WTC11 (cell line): Measurements from ENCODE around the gene ESRRG. TPM values are rescaled to one million over a fixed set of nuclear protein-coding genes. Genes with fewer than 3 reads are reported as not detected.

ENCODE experiments used
- ATAC-seq: fragments of 200-7000 bp; cut with Tn5 transposase; 2 replicates; pipeline ENCODE4 v1.10.0; 2021; ENCODE audit warnings: mild to moderate bottlenecking, moderate library complexity
- CTCF ChIA-PET: fragments of 300-600 bp; sonication (Branson Sonifier 250); formaldehyde crosslinking; loops from one replicate; lab custom pipeline; 2021; ENCODE audit warnings: antibody characterized with exemption; lab: Charles Lee
- POLR2A ChIA-PET: fragments of 350-600 bp; sonication (Branson Sonifier 250); formaldehyde crosslinking; loops from one replicate; lab custom pipeline; 2021; ENCODE audit warnings: antibody characterized with exemption; lab: Charles Lee
- DNase-seq: peaks from one replicate; pipeline ENCODE4 v3.0.0; 2021; ENCODE audit warnings: low spot score
- H3K27ac Mint-ChIP-seq: 2 replicates; pipeline ENCODE4 v1.8.0; 2021; ENCODE audit warnings: mixed read lengths
- H3K27me3 Mint-ChIP-seq: 2 replicates; pipeline ENCODE4 v1.8.0; 2021; ENCODE audit warnings: low read depth, mild to moderate bottlenecking, moderate library complexity, mixed read lengths
- H3K36me3 Mint-ChIP-seq: 2 replicates; pipeline ENCODE4 v1.8.0; 2021; ENCODE audit warnings: mixed read lengths
- H3K4me1 Mint-ChIP-seq: 2 replicates; pipeline ENCODE4 v1.8.0; 2022; ENCODE audit warnings: mixed read lengths
- H3K4me3 Mint-ChIP-seq: 2 replicates; pipeline ENCODE4 v1.8.0; 2021; ENCODE audit warnings: mild to moderate bottlenecking, moderate library complexity, mixed read lengths
- H3K9me3 Mint-ChIP-seq: 2 replicates; pipeline ENCODE4 v1.8.0; 2021; ENCODE audit warnings: mixed read lengths
- CBFB ChIP-seq: sonication (generic); formaldehyde crosslinking; IDR thresholded peaks from 2 replicates; pipeline ENCODE4 v1.8.1; 2022; ENCODE audit warnings: mild to moderate bottlenecking, low read depth, missing genetic modification reagents
- GABPB1 ChIP-seq: sonication (generic); formaldehyde crosslinking; IDR thresholded peaks from 2 replicates; pipeline ENCODE4 v1.8.1; 2023; ENCODE audit warnings: mild to moderate bottlenecking, missing genetic modification reagents
- NFYB ChIP-seq: sonication (generic); formaldehyde crosslinking; conservative IDR thresholded peaks from 2 replicates; pipeline ENCODE4 v1.8.0; 2022; ENCODE audit warnings: low read depth, missing genetic modification reagents
- NR2C2 ChIP-seq: sonication (generic); formaldehyde crosslinking; IDR thresholded peaks from 2 replicates; pipeline ENCODE4 v1.8.0; 2022; ENCODE audit warnings: mild to moderate bottlenecking, missing genetic modification reagents
- SOX15 ChIP-seq: fragments of 250-450 bp; sonication (Bioruptor Pico); IDR thresholded peaks from 2 replicates; pipeline ENCODE4 v1.9.0; 2021; ENCODE audit warnings: mild to moderate bottlenecking
- SP1 ChIP-seq: sonication (generic); formaldehyde crosslinking; conservative IDR thresholded peaks from 2 replicates; pipeline ENCODE4 v1.8.1; 2022; ENCODE audit warnings: missing genetic modification reagents
- ZNF263 ChIP-seq: sonication (generic); formaldehyde crosslinking; IDR thresholded peaks from 2 replicates; pipeline ENCODE4 v1.8.1; 2022; ENCODE audit warnings: low read depth, mild to moderate bottlenecking, moderate library complexity, missing genetic modification reagents
- ZNF317 ChIP-seq: sonication (generic); formaldehyde crosslinking; IDR thresholded peaks from 2 replicates; pipeline ENCODE4 v1.8.1; 2023; ENCODE audit warnings: low read depth, mild to moderate bottlenecking, moderate library complexity, missing genetic modification reagents, borderline replicate concordance
- total RNA-seq: library from RNA; stranded (reverse); gene quantifications from 3 replicates; pipeline ENCODE4 v1.2.3, GENCODE V29; 2021
- TF ChIP-seq, protein P1 (sequence below): sonication (generic); formaldehyde crosslinking; IDR thresholded peaks from 2 replicates; pipeline ENCODE4 v1.8.1; 2022; ENCODE audit warnings: missing genetic modification reagents, borderline replicate concordance
- TF ChIP-seq, protein P2 (sequence below): fragments of 200-600 bp; IDR thresholded peaks from 2 replicates; pipeline ENCODE4 v1.8.0; 2022; ENCODE audit warnings: antibody characterized with exemption
- TF ChIP-seq, protein P3 (sequence below): sonication (generic); formaldehyde crosslinking; IDR thresholded peaks from 2 replicates; pipeline ENCODE4 v1.8.0; 2022; ENCODE audit warnings: mild to moderate bottlenecking, missing genetic modification reagents
- TF ChIP-seq, protein P4 (sequence below): sonication (generic); formaldehyde crosslinking; IDR thresholded peaks from 2 replicates; pipeline ENCODE4 v1.8.0; 2022; ENCODE audit warnings: mild to moderate bottlenecking, missing genetic modification reagents
- TF ChIP-seq, protein P5 (sequence below): sonication (generic); formaldehyde crosslinking; IDR thresholded peaks from 2 replicates; pipeline ENCODE4 v1.8.1; 2022; ENCODE audit warnings: low read depth, mild to moderate bottlenecking, moderate library complexity, missing genetic modification reagents, borderline replicate concordance
- TF ChIP-seq, protein P6 (sequence below): fragments of 250-450 bp; sonication (Bioruptor Pico); IDR thresholded peaks from 2 replicates; pipeline ENCODE4 v2.1.2; 2022; ENCODE audit warnings: mild to moderate bottlenecking, moderate library complexity
- TF ChIP-seq, protein P7 (sequence below): sonication (generic); formaldehyde crosslinking; IDR thresholded peaks from 2 replicates; pipeline ENCODE4 v1.8.0; 2023; ENCODE audit warnings: missing genetic modification reagents, mild to moderate bottlenecking, borderline replicate concordance

ESRRG gene
- total RNA-seq, 1 experiment from 2014 or later = 2.3 TPM

DNA sequence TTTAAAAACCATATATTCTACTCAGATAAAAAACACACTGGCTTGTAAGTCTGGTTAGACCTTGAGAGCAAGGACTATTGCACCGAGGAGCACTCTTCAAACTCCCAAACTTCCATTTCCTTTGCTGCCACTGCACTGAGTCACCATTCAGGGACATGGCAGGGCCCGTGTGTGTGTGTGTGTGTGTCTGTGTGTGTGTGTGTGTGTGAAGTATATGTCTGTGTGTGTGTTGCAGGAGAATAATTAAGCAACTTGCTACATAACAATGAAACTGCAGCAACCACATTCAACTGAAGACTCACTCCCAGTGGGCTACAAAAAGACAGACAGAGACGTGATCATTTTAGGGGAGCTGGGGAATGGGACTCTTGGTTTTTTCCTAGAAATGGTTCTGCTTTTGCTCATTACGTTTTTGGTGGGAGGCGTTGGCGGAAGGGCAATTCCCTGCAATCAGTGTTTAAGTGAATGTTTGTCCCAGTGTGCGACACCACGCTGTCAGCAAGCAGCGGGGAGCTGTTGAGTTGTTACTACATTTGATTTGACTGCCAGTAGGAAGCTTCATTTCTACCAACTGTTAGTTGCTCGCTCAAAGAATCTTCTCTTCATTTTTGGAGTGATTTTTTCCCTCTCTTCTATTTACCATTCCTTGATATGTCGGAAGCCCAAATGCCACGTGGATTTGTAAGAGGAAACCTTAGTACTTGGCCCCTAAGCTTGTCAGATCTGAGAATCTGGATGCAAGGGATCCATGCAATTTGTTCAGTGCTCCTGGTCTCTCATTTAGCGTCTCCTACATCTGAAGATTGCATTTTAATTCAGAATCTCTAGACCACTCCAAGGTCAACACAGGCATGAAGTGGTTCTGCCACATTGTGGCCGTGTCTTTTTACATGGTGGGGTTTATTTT is 36.1 kb downstream of the ESRRG start:
- peak; percentile 76 for ATAC-seq
- CTCF ChIA-PET = interaction anchor here (0.8 to 1.6 kb wide), 3 partner anchors 25 to 647 kb away, joined by 3 to 5 read pairs (median 4); no protein-coding TSS in a partner anchor
- Mint-ChIP-seq H3K27ac (peak overlapping the region; percentile 19), H3K9me3 (no peaks in the 10 kb centered on the region), H3K27me3 (no peaks in the 10 kb centered on the region), H3K4me3 (peak overlapping the region; percentile 34), H3K4me1 (peaks cover 35% of the 10 kb centered on the region), H3K36me3 (no peaks in the 10 kb centered on the region)
- DNase-seq = peak; percentile 16
- POLR2A ChIA-PET = no interaction called here
- TF ChIP-seq, protein P1, sequence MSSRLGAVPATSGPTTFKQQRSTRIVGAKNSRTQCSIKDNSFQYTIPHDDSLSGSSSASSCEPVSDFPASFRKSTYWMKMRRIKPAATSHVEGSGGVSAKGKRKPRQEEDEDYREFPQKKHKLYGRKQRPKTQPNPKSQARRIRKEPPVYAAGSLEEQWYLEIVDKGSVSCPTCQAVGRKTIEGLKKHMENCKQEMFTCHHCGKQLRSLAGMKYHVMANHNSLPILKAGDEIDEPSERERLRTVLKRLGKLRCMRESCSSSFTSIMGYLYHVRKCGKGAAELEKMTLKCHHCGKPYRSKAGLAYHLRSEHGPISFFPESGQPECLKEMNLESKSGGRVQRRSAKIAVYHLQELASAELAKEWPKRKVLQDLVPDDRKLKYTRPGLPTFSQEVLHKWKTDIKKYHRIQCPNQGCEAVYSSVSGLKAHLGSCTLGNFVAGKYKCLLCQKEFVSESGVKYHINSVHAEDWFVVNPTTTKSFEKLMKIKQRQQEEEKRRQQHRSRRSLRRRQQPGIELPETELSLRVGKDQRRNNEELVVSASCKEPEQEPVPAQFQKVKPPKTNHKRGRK (CRISPR knock-in tag) = no peak
- TF ChIP-seq, protein P2, sequence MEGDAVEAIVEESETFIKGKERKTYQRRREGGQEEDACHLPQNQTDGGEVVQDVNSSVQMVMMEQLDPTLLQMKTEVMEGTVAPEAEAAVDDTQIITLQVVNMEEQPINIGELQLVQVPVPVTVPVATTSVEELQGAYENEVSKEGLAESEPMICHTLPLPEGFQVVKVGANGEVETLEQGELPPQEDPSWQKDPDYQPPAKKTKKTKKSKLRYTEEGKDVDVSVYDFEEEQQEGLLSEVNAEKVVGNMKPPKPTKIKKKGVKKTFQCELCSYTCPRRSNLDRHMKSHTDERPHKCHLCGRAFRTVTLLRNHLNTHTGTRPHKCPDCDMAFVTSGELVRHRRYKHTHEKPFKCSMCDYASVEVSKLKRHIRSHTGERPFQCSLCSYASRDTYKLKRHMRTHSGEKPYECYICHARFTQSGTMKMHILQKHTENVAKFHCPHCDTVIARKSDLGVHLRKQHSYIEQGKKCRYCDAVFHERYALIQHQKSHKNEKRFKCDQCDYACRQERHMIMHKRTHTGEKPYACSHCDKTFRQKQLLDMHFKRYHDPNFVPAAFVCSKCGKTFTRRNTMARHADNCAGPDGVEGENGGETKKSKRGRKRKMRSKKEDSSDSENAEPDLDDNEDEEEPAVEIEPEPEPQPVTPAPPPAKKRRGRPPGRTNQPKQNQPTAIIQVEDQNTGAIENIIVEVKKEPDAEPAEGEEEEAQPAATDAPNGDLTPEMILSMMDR = no peak
- no peak for TF ChIP-seq CBFB
- TF ChIP-seq, protein P3, sequence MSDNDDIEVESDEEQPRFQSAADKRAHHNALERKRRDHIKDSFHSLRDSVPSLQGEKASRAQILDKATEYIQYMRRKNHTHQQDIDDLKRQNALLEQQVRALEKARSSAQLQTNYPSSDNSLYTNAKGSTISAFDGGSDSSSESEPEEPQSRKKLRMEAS = 0 out of 2 replicates have a peak, but pooled peaks have one; percentile 29

DNA sequence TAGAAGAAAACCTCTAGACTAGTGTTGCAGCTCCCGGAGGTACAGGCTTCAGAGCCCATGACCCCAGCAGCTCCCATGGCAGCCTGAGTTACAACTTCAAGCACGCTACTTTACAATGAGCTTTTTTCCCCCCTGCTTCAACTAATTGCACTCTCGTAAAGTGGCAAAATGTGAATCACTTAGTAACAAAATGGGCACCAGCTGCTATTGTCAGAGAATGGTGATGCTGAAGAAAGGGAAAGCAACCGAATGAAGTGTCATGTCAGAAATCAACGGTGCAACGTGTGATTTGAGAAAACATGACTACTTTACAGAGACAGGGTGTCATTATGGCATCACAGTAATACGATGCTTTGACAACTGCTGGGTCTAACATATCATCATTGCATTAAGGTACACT is 40.5 kb downstream of the ESRRG start:
- CTCF ChIA-PET = interaction anchor here (0.6 kb wide), 1 partner anchor 19 kb away, joined by 3 read pairs; no protein-coding TSS in a partner anchor
- no peak overlapping the region for H3K4me3 Mint-ChIP-seq
- ATAC-seq = no peak
- peaks cover 26% of the 10 kb centered on the region for H3K4me1 Mint-ChIP-seq
- no peaks in the 10 kb centered on the region for H3K9me3 Mint-ChIP-seq
- POLR2A ChIA-PET = interaction anchor here (0.6 to 0.7 kb wide), 2 partner anchors 216 to 472 kb away, joined by 3 read pairs; no protein-coding TSS in a partner anchor
- no peak for DNase-seq
- no peak overlapping the region for H3K27ac Mint-ChIP-seq
- no peaks in the 10 kb centered on the region for H3K27me3 Mint-ChIP-seq
- H3K36me3 Mint-ChIP-seq = no peaks in the 10 kb centered on the region
- TF ChIP-seq, protein P3 = no peak
- TF ChIP-seq NR2C2 (CRISPR knock-in tag) (no peak), ZNF263 (CRISPR knock-in tag) (no peak), CBFB (no peak), SP1 (no peak), NFYB (CRISPR knock-in tag) (no peak), ZNF317 (CRISPR knock-in tag) (no peak), GABPB1 (CRISPR knock-in tag) (no peak), SOX15 (CRISPR knock-in tag) (no peak)
- TF ChIP-seq, protein P4, sequence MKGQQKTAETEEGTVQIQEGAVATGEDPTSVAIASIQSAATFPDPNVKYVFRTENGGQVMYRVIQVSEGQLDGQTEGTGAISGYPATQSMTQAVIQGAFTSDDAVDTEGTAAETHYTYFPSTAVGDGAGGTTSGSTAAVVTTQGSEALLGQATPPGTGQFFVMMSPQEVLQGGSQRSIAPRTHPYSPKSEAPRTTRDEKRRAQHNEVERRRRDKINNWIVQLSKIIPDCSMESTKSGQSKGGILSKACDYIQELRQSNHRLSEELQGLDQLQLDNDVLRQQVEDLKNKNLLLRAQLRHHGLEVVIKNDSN (CRISPR knock-in tag) = no peak
- TF ChIP-seq, protein P5, sequence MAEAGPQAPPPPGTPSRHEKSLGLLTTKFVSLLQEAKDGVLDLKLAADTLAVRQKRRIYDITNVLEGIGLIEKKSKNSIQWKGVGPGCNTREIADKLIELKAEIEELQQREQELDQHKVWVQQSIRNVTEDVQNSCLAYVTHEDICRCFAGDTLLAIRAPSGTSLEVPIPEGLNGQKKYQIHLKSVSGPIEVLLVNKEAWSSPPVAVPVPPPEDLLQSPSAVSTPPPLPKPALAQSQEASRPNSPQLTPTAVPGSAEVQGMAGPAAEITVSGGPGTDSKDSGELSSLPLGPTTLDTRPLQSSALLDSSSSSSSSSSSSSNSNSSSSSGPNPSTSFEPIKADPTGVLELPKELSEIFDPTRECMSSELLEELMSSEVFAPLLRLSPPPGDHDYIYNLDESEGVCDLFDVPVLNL (CRISPR knock-in tag) = no peak
- TF ChIP-seq, protein P6, sequence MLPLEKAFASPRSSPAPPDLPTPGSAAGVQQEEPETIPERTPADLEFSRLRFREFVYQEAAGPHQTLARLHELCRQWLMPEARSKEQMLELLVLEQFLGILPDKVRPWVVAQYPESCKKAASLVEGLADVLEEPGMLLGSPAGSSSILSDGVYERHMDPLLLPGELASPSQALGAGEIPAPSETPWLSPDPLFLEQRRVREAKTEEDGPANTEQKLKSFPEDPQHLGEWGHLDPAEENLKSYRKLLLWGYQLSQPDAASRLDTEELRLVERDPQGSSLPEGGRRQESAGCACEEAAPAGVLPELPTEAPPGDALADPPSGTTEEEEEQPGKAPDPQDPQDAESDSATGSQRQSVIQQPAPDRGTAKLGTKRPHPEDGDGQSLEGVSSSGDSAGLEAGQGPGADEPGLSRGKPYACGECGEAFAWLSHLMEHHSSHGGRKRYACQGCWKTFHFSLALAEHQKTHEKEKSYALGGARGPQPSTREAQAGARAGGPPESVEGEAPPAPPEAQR = no peak
- TF ChIP-seq, protein P2 = no peak
- TF ChIP-seq, protein P7, sequence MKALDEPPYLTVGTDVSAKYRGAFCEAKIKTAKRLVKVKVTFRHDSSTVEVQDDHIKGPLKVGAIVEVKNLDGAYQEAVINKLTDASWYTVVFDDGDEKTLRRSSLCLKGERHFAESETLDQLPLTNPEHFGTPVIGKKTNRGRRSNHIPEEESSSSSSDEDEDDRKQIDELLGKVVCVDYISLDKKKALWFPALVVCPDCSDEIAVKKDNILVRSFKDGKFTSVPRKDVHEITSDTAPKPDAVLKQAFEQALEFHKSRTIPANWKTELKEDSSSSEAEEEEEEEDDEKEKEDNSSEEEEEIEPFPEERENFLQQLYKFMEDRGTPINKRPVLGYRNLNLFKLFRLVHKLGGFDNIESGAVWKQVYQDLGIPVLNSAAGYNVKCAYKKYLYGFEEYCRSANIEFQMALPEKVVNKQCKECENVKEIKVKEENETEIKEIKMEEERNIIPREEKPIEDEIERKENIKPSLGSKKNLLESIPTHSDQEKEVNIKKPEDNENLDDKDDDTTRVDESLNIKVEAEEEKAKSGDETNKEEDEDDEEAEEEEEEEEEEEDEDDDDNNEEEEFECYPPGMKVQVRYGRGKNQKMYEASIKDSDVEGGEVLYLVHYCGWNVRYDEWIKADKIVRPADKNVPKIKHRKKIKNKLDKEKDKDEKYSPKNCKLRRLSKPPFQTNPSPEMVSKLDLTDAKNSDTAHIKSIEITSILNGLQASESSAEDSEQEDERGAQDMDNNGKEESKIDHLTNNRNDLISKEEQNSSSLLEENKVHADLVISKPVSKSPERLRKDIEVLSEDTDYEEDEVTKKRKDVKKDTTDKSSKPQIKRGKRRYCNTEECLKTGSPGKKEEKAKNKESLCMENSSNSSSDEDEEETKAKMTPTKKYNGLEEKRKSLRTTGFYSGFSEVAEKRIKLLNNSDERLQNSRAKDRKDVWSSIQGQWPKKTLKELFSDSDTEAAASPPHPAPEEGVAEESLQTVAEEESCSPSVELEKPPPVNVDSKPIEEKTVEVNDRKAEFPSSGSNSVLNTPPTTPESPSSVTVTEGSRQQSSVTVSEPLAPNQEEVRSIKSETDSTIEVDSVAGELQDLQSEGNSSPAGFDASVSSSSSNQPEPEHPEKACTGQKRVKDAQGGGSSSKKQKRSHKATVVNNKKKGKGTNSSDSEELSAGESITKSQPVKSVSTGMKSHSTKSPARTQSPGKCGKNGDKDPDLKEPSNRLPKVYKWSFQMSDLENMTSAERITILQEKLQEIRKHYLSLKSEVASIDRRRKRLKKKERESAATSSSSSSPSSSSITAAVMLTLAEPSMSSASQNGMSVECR (CRISPR knock-in tag) = no peak
